ENCODE data around the gene KLF11.

KLF11 gene

GRCh38 chr2:10064932-10065772 is 21.8 kb downstream of the KLF11 start:
- no peak for DNase-seq (ENCODE audit: low read depth)

- DNase-seq (ENCODE audit: low read depth), result no peak
Observed at GRCh38 chr2:10065773-10066055, 22.4 kb downstream of the KLF11 start.

- DNase-seq (ENCODE audit: low read depth), result no peak
Observed at GRCh38 chr2:10067330-10067729, 24.0 kb downstream of the KLF11 start.

GRCh38 chr2:10067881-10068280 is 24.5 kb downstream of the KLF11 start:
- DNase-seq (ENCODE audit: low read depth), result no peak

- no peak for DNase-seq (ENCODE audit: low read depth)
Observed at GRCh38 chr2:10071176-10071575, 27.8 kb downstream of the KLF11 start.

- no peak for DNase-seq (ENCODE audit: low read depth)
Observed at GRCh38 chr2:10071595-10071994, 28.2 kb downstream of the KLF11 start.

- no peak for DNase-seq (ENCODE audit: low read depth)
Observed at GRCh38 chr2:10072656-10073480, 29.5 kb downstream of the KLF11 start.

GRCh38 chr2:10073706-10074105 is 30.4 kb downstream of the KLF11 start:
- no peak for DNase-seq (ENCODE audit: low read depth)

GRCh38 chr2:10075101-10075500 is 31.8 kb downstream of the KLF11 start:
- DNase-seq (ENCODE audit: low read depth), result no peak

GRCh38 chr2:10075571-10076209 is 32.3 kb downstream of the KLF11 start:
- no peak for DNase-seq (ENCODE audit: low read depth)

GRCh38 chr2:10076511-10076910 is 33.2 kb downstream of the KLF11 start:
- DNase-seq (ENCODE audit: low read depth), result no peak

- no peak for DNase-seq (ENCODE audit: low read depth)
Observed at GRCh38 chr2:10076988-10077527, 33.7 kb downstream of the KLF11 start.

- DNase-seq (ENCODE audit: low read depth), result no peak
Observed at GRCh38 chr2:10078001-10078400, 34.7 kb downstream of the KLF11 start.

- no peak for DNase-seq (ENCODE audit: low read depth)
Observed at GRCh38 chr2:10078704-10079265, 35.4 kb downstream of the KLF11 start.

- no peak for DNase-seq (ENCODE audit: low read depth)
Observed at GRCh38 chr2:10079266-10079869, 36.0 kb downstream of the KLF11 start.

- no peak for DNase-seq (ENCODE audit: low read depth)
Observed at GRCh38 chr2:10079870-10080535, 36.7 kb downstream of the KLF11 start, which contains the start of gene CYS1. TSS of gene CYS1 (minus strand) at chr2:10080411. CDS start at chr2:10080223, 188 bp downstream.

GRCh38 chr2:10080536-10081304 is 37.4 kb downstream of the KLF11 start:
- no peak for DNase-seq (ENCODE audit: low read depth)

- DNase-seq (ENCODE audit: low read depth), result no peak
Observed at GRCh38 chr2:10083046-10083445, 39.7 kb downstream of the KLF11 start.

- no peak for DNase-seq (ENCODE audit: low read depth)
Observed at GRCh38 chr2:10083692-10084211, 40.4 kb downstream of the KLF11 start.

GRCh38 chr2:10084223-10084865 is 41.0 kb downstream of the KLF11 start:
- no peak for DNase-seq (ENCODE audit: low read depth)

Data from HS-27A (cell line).